HG03196 (cell line): Measurements from ENCODE around the gene PRR15L.

ENCODE experiments used
- ATAC-seq: cut with Tn5 transposase; IDR thresholded peaks from one replicate; pipeline ENCODE4 v1.9.1; 2021; ENCODE audit not compliant: unreplicated experiment

The PRR15L gene

GRCh38 chr17:47907932-47908562, 49.6 kb downstream of the PRR15L start:
- ATAC-seq = no peak

DNA sequence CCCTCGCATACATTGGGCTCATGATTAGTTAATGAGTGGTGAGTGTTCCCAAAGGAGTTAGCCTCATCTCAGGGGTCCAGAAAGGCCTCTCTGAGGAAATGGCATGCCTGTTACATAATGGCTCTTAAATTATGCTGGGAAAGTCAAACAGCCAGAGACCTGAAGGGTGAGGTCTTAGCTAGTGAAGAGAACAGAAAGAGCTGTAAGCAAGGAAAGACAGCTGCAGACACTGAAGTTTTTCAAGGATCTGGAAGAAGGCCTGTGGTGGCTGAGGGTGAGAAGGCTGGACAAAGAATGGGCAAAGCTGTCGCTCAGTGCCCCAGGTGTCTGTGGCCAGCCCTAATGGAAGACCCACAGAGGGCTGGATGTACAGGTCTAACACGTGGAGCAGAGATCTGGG, 51.2 kb downstream of the PRR15L start:
- no peak for ATAC-seq

DNA sequence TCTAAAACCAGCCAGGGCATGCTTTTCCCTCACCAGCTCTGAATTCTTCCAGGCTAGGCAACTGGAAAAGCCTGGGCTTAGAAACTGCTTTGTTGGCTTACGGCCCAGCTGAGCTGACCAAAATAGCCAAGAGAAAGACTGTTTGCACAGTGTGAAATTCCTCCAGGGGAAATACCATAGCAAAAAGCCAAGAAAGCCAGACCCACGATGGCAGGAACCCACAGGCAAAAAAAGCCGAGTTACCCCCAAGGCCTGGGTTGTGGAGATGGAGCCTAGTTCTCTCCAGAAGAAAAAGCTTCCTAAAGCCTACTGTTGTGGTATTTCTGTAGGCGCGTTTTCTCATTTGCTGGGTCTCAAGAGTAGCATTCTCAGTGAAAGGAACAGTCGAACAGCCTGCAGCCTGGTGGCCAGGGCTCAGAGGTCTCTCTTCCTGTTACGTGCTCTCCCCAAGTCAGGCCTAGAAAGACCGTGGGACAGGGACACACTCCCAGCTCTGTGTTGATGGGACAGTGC, 52.4 kb downstream of the PRR15L start:
- ATAC-seq = no peak

DNA sequence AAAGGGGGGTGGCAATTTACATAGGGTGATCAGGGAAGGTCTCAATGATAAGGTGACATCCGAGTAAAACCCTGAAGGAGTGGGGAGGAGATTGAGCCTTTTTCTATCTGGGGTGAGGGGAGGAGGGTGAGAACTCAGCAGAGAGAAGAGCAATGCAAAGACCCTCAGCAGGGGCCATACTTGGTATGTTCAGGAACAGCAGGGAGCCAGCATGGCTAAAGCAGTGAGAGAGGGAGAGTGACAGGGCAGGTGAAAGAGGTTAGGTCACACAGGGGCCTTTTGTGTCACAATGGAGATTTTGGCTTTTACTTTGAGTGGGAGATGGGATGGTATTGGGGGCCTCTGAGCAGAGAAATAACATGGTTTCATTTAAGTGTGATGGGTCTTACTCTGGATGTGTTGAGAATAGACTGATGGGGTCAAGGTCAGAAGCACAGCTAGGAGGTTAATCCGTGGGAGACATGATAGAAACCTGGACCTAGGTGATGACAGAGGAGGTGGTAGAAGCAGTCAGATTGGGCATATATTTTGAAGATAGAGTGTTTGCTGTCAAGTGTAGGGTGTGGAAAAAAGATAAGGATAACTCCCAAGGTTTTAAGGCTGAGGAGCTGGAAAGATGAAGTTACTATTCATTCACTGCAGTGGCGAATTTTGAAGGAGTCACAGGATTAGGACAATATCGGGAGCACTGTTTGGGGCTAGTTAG, 55.5 kb downstream of the PRR15L start:
- no peak for ATAC-seq
